ENCODE data around the gene TMEM178B.

Gene TMEM178B

DNA sequence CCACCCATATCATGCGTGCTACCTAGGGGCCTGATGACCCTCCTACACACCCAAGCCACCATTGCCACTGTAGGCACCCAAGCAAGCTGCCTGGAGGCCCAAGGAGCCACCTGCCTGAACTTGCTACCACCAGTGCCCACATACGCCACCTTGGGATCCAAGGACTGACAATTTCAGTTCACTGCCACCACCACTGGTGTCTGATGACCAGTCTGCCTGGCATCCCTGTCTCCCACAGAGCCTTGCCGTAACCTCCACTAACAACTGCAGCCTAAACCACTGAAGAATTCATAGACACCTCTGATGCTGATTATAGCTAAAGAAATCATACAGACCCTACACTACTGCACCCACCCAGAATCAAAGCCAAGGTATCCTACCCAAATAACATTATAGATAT, 58.8 kb downstream of the TMEM178B start (continued):
- no peak for TF ChIP-seq ZNF133 (tag by site-specific recombination; IDR thresholded peaks at IDR 0.05)

DNA sequence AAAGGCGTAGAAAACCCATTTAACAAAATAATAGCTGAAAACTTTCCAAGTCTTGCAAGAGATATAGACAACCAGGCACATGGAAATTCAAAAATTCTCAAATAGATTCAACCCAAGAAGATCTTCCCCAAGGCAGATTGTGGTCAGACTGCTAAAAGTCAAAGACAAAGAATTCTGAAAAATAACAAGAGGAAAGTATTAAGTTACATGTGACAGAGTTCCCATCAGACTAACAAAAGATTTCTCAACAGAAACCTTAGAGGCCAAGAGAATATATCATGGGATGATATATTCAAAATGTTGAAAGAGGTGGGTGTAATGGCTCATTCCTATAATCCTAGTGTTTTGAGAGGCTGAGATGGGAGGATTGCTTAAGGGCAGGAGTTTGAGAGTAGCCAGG, 59.8 kb downstream of the TMEM178B start:
- H3K36me3 ChIP-seq (ENCODE audit: control insufficient read depth in 2 of 2, insufficient read depth in 1 of 2, low read length in 2 of 2) = no peaks in the 10 kb centered on the region
- H3K4me1 ChIP-seq (ENCODE audit: control insufficient read depth, insufficient read depth, low read length) = no peaks in the 10 kb centered on the region
- ChIA-PET CTCF (no interaction called here), POLR2A (no interaction called here)
- no peak overlapping the region for H3K4me3 ChIP-seq (ENCODE audit: low read depth, low read length)
- TF ChIP-seq ZNF555 (tag by site-specific recombination; conservative IDR thresholded peaks at IDR 0.05) = no peak
- TF ChIP-seq, protein P1, sequence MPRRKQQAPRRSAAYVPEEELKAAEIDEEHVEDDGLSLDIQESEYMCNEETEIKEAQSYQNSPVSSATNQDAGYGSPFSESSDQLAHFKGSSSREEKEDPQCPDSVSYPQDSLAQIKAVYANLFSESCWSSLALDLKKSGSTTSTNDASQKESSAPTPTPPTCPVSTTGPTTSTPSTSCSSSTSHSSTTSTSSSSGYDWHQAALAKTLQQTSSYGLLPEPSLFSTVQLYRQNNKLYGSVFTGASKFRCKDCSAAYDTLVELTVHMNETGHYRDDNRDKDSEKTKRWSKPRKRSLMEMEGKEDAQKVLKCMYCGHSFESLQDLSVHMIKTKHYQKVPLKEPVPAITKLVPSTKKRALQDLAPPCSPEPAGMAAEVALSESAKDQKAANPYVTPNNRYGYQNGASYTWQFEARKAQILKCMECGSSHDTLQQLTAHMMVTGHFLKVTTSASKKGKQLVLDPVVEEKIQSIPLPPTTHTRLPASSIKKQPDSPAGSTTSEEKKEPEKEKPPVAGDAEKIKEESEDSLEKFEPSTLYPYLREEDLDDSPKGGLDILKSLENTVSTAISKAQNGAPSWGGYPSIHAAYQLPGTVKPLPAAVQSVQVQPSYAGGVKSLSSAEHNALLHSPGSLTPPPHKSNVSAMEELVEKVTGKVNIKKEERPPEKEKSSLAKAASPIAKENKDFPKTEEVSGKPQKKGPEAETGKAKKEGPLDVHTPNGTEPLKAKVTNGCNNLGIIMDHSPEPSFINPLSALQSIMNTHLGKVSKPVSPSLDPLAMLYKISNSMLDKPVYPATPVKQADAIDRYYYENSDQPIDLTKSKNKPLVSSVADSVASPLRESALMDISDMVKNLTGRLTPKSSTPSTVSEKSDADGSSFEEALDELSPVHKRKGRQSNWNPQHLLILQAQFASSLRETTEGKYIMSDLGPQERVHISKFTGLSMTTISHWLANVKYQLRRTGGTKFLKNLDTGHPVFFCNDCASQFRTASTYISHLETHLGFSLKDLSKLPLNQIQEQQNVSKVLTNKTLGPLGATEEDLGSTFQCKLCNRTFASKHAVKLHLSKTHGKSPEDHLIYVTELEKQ (tag by site-specific recombination; IDR thresholded peaks at IDR 0.05; ENCODE audit: borderline replicate concordance) = no peak
- TF ChIP-seq, protein P2, sequence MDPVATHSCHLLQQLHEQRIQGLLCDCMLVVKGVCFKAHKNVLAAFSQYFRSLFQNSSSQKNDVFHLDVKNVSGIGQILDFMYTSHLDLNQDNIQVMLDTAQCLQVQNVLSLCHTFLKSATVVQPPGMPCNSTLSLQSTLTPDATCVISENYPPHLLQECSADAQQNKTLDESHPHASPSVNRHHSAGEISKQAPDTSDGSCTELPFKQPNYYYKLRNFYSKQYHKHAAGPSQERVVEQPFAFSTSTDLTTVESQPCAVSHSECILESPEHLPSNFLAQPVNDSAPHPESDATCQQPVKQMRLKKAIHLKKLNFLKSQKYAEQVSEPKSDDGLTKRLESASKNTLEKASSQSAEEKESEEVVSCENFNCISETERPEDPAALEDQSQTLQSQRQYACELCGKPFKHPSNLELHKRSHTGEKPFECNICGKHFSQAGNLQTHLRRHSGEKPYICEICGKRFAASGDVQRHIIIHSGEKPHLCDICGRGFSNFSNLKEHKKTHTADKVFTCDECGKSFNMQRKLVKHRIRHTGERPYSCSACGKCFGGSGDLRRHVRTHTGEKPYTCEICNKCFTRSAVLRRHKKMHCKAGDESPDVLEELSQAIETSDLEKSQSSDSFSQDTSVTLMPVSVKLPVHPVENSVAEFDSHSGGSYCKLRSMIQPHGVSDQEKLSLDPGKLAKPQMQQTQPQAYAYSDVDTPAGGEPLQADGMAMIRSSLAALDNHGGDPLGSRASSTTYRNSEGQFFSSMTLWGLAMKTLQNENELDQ (tag by site-specific recombination; IDR thresholded peaks at IDR 0.05; ENCODE audit: low read depth) = no peak
- TF ChIP-seq ZNF324 (tag by site-specific recombination; IDR thresholded peaks at IDR 0.05) = no peak
- TF ChIP-seq, protein P3, sequence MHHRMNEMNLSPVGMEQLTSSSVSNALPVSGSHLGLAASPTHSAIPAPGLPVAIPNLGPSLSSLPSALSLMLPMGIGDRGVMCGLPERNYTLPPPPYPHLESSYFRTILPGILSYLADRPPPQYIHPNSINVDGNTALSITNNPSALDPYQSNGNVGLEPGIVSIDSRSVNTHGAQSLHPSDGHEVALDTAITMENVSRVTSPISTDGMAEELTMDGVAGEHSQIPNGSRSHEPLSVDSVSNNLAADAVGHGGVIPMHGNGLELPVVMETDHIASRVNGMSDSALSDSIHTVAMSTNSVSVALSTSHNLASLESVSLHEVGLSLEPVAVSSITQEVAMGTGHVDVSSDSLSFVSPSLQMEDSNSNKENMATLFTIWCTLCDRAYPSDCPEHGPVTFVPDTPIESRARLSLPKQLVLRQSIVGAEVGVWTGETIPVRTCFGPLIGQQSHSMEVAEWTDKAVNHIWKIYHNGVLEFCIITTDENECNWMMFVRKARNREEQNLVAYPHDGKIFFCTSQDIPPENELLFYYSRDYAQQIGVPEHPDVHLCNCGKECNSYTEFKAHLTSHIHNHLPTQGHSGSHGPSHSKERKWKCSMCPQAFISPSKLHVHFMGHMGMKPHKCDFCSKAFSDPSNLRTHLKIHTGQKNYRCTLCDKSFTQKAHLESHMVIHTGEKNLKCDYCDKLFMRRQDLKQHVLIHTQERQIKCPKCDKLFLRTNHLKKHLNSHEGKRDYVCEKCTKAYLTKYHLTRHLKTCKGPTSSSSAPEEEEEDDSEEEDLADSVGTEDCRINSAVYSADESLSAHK (tag by site-specific recombination; IDR thresholded peaks at IDR 0.05) = no peak
- TF ChIP-seq, protein P4, sequence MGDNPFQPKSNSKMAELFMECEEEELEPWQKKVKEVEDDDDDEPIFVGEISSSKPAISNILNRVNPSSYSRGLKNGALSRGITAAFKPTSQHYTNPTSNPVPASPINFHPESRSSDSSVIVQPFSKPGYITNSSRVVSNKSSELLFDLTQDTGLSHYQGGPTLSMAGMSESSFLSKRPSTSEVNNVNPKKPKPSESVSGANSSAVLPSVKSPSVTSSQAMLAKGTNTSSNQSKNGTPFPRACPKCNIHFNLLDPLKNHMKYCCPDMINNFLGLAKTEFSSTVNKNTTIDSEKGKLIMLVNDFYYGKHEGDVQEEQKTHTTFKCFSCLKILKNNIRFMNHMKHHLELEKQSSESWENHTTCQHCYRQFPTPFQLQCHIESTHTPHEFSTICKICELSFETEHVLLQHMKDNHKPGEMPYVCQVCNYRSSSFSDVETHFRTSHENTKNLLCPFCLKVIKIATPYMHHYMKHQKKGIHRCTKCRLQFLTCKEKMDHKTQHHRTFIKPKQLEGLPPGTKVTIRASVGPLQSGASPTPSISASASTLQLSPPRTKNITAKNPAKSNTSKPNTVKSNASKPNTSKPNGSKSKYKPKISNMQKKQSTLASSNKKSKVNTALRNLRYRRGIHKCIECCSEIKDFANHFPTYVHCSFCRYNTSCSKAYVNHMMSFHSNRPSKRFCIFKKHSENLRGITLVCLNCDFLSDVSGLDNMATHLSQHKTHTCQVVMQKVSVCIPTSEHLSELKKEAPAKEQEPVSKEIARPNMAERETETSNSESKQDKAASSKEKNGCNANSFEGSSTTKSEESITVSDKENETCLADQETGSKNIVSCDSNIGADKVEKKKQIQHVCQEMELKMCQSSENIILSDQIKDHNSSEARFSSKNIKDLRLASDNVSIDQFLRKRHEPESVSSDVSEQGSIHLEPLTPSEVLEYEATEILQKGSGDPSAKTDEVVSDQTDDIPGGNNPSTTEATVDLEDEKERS (tag by site-specific recombination; IDR thresholded peaks at IDR 0.05) = no peak
- no peak for TF ChIP-seq OSR2 (tag by site-specific recombination; IDR thresholded peaks at IDR 0.05)
- TF ChIP-seq ZNF529 (tag by site-specific recombination; IDR thresholded peaks at IDR 0.05; ENCODE audit: insufficient replicate concordance) = no peak
- no peak for TF ChIP-seq SP3 (tag by site-specific recombination; IDR thresholded peaks at IDR 0.05)
- no peak for TF ChIP-seq ZNF626 (tag by site-specific recombination; IDR thresholded peaks at IDR 0.05)
- no peak for TF ChIP-seq ZNF776 (tag by site-specific recombination; IDR thresholded peaks at IDR 0.05; ENCODE audit: borderline replicate concordance)
- TF ChIP-seq, protein P5, sequence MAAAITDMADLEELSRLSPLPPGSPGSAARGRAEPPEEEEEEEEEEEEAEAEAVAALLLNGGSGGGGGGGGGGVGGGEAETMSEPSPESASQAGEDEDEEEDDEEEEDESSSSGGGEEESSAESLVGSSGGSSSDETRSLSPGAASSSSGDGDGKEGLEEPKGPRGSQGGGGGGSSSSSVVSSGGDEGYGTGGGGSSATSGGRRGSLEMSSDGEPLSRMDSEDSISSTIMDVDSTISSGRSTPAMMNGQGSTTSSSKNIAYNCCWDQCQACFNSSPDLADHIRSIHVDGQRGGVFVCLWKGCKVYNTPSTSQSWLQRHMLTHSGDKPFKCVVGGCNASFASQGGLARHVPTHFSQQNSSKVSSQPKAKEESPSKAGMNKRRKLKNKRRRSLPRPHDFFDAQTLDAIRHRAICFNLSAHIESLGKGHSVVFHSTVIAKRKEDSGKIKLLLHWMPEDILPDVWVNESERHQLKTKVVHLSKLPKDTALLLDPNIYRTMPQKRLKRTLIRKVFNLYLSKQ (tag by site-specific recombination; IDR thresholded peaks at IDR 0.05; ENCODE audit: borderline replicate concordance) = no peak
- TF ChIP-seq BCL11A (tag by site-specific recombination; IDR thresholded peaks at IDR 0.05; ENCODE audit: low read depth) = no peak
- no peak for TF ChIP-seq ZBTB48 (tag by site-specific recombination; IDR thresholded peaks at IDR 0.05)
- no peak for TF ChIP-seq HOXD13 (CRISPR knock-in tag; IDR thresholded peaks at IDR 0.05; ENCODE audit: borderline replicate concordance)
- no peak for TF ChIP-seq ZNF37A (tag by site-specific recombination; IDR thresholded peaks at IDR 0.05)
- TF ChIP-seq ZIC2 (tag by site-specific recombination; IDR thresholded peaks at IDR 0.05) = no peak
- no peak overlapping the region for H3K27ac ChIP-seq (ENCODE audit: extremely low read depth, low read depth, low read length)
- H3K9me3 ChIP-seq (ENCODE audit: control insufficient read depth, insufficient read depth, low read depth, low read length) = no peaks in the 10 kb centered on the region
